ENCODE data around the gene SMIM41.

Gene SMIM41

GRCh38 chr12:52126050-52126604 is 46.6 kb downstream of the SMIM41 start:
- DNase-seq: no peak

- no peak for DNase-seq
Observed at GRCh38 chr12:52126605-52127578, 47.4 kb downstream of the SMIM41 start.

GRCh38 chr12:52127683-52128450 is 48.4 kb downstream of the SMIM41 start:
- no peak for DNase-seq

GRCh38 chr12:52130711-52131110 is 51.2 kb downstream of the SMIM41 start:
- no peak for DNase-seq

GRCh38 chr12:52132754-52133161 is 53.3 kb downstream of the SMIM41 start:
- no peak for DNase-seq

GRCh38 chr12:52137746-52138145 is 58.2 kb downstream of the SMIM41 start:
- DNase-seq: no peak

- no peak for DNase-seq
Observed at GRCh38 chr12:52139147-52139546, 59.6 kb downstream of the SMIM41 start.

- DNase-seq: no peak
Observed at GRCh38 chr12:52139579-52140062, 60.1 kb downstream of the SMIM41 start.

- DNase-seq: no peak
Observed at GRCh38 chr12:52141306-52141705, 61.8 kb downstream of the SMIM41 start.

GRCh38 chr12:52141875-52142274 is 62.4 kb downstream of the SMIM41 start:
- DNase-seq: no peak

GRCh38 chr12:52142431-52142830 is 62.9 kb downstream of the SMIM41 start:
- no peak for DNase-seq

GRCh38 chr12:52144512-52145227 is 65.2 kb downstream of the SMIM41 start:
- DNase-seq: no peak

GRCh38 chr12:52145228-52146088 is 66.0 kb downstream of the SMIM41 start:
- no peak for DNase-seq

- no peak for DNase-seq
Observed at GRCh38 chr12:52146089-52146821, 66.8 kb downstream of the SMIM41 start.

- no peak for DNase-seq
Observed at GRCh38 chr12:52146822-52147366, 67.4 kb downstream of the SMIM41 start.

- no peak for DNase-seq
Observed at GRCh38 chr12:52147367-52147963, 68.0 kb downstream of the SMIM41 start.

- no peak for DNase-seq
Observed at GRCh38 chr12:52147964-52148463, 68.5 kb downstream of the SMIM41 start.

GRCh38 chr12:52148464-52149181 is 69.1 kb downstream of the SMIM41 start:
- no peak for DNase-seq

- DNase-seq: no peak
Observed at GRCh38 chr12:52149182-52149641, 69.7 kb downstream of the SMIM41 start.

Measured in activated CD4-positive, CD25-positive, alpha-beta regulatory T cell treated with anti-CD3 and anti-CD28 coated beads, Interleukin-2, amount 50 U/mL, for 72 hours (primary cell).